ENCODE data around the gene NOS3. TPM values are rescaled to one million over a fixed set of nuclear protein-coding genes. Genes with fewer than 3 reads are reported as not detected.

Gene NOS3
- total and polyA plus RNA-seq, 2 of the 13 experiments (the other 11 are each of a cell fraction or from before 2014, with no cell fraction given) = 3.7 to 7.5 TPM

DNA sequence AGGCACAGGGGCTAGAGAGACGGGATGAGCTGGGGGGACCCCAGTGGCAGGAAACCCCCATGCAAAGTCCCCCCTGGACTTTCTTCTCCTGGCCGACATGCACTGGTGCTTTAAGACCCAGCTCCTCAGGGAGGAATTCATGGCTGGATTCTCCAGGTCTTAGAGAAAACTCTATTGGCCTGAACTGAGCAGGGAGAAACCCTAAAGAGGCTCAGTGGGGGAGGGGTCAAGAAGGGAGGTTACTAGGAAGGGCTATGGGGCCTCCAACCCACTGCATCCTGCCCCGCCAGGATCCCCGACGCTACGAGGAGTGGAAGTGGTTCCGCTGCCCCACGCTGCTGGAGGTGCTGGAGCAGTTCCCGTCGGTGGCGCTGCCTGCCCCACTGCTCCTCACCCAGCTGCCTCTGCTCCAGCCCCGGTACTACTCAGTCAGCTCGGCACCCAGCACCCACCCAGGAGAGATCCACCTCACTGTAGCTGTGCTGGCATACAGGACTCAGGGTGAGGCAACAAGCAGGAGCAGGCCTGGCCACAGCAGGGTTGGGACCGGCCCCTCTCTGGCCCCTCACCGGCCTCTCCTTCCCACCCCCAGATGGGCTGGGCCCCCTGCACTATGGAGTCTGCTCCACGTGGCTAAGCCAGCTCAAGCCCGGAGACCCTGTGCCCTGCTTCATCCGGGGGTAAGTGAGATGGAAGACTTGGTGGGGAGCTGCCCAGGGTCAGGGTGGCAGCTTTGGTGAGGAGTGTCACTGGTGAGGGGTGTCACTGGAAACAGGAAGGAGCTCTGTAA is 19.7 kb downstream of the NOS3 start:
- Histone ChIP-seq H3K4me2 (ENCODE audit: low read depth, low read length) (peak overlapping the region; percentile 98), H4K20me1 (ENCODE audit: insufficient read depth, low read length) (no peaks in the 10 kb centered on the region), H3K4me1 (ENCODE audit: insufficient read depth, low read length) (peaks cover 78% of the 10 kb centered on the region), H3K27ac (ENCODE audit: extremely low read length, insufficient read depth, low read length) (peak overlapping the region; percentile 55), H3K79me2 (ENCODE audit: insufficient read depth, low read length) (no peaks in the 10 kb centered on the region), H3K36me3 (replicated peaks in 1 of 2; ENCODE audit: control insufficient read depth in 1 of 2, insufficient read depth in 2 of 2, low read length in 2 of 2) (no peaks in the 10 kb centered on the region; a peak in 1 of 5 replicates), H3K9me3 (ENCODE audit: low read length) (no peaks in the 10 kb centered on the region), H3K4me3 (replicated peaks in 1 of 3; ENCODE audit: insufficient read depth in 1 of 3, low read depth in 2 of 3, low read length in 3 of 3) (peak overlapping the region; percentile 62 to 77 (median 76)), H2AFZ (ENCODE audit: low read length) (peak overlapping the region; percentile 23), H3K9ac (ENCODE audit: insufficient read depth, low read depth, low read length) (peak overlapping the region; percentile 64), H3K27me3 (ENCODE audit: control insufficient read depth in 1 of 2, insufficient read depth in 2 of 2, low read length in 2 of 2) (no peaks in the 10 kb centered on the region; a peak in 1 of 5 replicates)
- CTCF ChIA-PET (ENCODE audit: low intra/inter-chr PET ratio, low total read pairs) = no interaction called here
- POLR2A ChIA-PET = interaction anchor here (0.9 to 5.2 kb wide), 10 partner anchors 9 to 642 kb away, joined by 3 to 31 read pairs (median 6); partner anchors contain the start of genes ABCB8, ATG9B, CDK5 and FASTK
- intact Hi-C loops (cut with micrococcal nuclease; ENCODE audit: unreplicated experiment) (no loop called here), in situ Hi-C loops (cut with HindIII; ENCODE audit: extremely low pct_ligation_motif_present, low pct_unique_long_range_greater_than_20kb) (no loop called here)
- 0% methylated on average over 2 of the region's 18 CpGs for WGBS (ENCODE audit: low lambda C conversion rate)
- peak; percentile 44 for ATAC-seq
- DNase-seq (ENCODE audit: low spot score) = no peak
- BruUV-seq (replicated peaks) = no TSS peak
- no peak for FAIRE-seq
- TF ChIP-seq ZBTB38 (CRISPR knock-in tag; IDR thresholded peaks at IDR 0.05) (no peak), MED1 (CRISPR knock-in tag; IDR thresholded peaks at IDR 0.05) (peak; percentile 45), RELA (CRISPR knock-in tag; IDR thresholded peaks at IDR 0.05) (no peak), ZNF777 (CRISPR knock-in tag; IDR thresholded peaks at IDR 0.05) (peak; percentile 83), NR2F1 (CRISPR knock-in tag; IDR thresholded peaks at IDR 0.05) (no peak), MXD4 (CRISPR knock-in tag; IDR thresholded peaks at IDR 0.05) (peak; percentile 50; the same call in 1 of the 2 replicates), FOXA1 (IDR thresholded peaks at IDR 0.05) (no peak), FOXA1 (CRISPR knock-in tag; IDR thresholded peaks at IDR 0.05) (no peak), MTF1 (CRISPR knock-in tag; IDR thresholded peaks at IDR 0.05) (no peak), HMG20A (CRISPR knock-in tag; IDR thresholded peaks at IDR 0.05; ENCODE audit: borderline replicate concordance) (no peak), ATF7-NPFF (CRISPR knock-in tag; IDR thresholded peaks at IDR 0.05; ENCODE audit: low read depth) (no peak), RBM22 (optimal IDR thresholded peaks at IDR 0.05; ENCODE audit: low read length) (no peak), ZNF788 (CRISPR knock-in tag; IDR thresholded peaks at IDR 0.05; ENCODE audit: borderline replicate concordance) (0 out of 2 replicates have a peak, but pooled peaks have one; percentile 51), ZMYM4 (CRISPR knock-in tag; IDR thresholded peaks at IDR 0.05) (no peak), REPIN1 (CRISPR knock-in tag; IDR thresholded peaks at IDR 0.05; ENCODE audit: borderline replicate concordance, low read depth) (peak; percentile 19; the same call in 1 of the 2 replicates), ZNF790 (CRISPR knock-in tag; IDR thresholded peaks at IDR 0.05; ENCODE audit: borderline replicate concordance) (no peak), MYPOP (CRISPR knock-in tag; IDR thresholded peaks at IDR 0.05) (0 out of 2 replicates have a peak, but pooled peaks have one; percentile 50), ZNF879 (CRISPR knock-in tag; IDR thresholded peaks at IDR 0.05) (no peak), RNF2 (conservative IDR thresholded peaks at IDR 0.05; ENCODE audit: low read depth) (no peak), HNF4A (CRISPR knock-in tag; IDR thresholded peaks at IDR 0.05) (no peak)
- TF ChIP-seq, protein P1, sequence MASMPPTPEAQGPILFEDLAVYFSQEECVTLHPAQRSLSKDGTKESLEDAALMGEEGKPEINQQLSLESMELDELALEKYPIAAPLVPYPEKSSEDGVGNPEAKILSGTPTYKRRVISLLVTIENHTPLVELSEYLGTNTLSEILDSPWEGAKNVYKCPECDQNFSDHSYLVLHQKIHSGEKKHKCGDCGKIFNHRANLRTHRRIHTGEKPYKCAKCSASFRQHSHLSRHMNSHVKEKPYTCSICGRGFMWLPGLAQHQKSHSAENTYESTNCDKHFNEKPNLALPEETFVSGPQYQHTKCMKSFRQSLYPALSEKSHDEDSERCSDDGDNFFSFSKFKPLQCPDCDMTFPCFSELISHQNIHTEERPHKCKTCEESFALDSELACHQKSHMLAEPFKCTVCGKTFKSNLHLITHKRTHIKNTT (CRISPR knock-in tag; IDR thresholded peaks at IDR 0.05) = no peak
- TF ChIP-seq, protein P2, sequence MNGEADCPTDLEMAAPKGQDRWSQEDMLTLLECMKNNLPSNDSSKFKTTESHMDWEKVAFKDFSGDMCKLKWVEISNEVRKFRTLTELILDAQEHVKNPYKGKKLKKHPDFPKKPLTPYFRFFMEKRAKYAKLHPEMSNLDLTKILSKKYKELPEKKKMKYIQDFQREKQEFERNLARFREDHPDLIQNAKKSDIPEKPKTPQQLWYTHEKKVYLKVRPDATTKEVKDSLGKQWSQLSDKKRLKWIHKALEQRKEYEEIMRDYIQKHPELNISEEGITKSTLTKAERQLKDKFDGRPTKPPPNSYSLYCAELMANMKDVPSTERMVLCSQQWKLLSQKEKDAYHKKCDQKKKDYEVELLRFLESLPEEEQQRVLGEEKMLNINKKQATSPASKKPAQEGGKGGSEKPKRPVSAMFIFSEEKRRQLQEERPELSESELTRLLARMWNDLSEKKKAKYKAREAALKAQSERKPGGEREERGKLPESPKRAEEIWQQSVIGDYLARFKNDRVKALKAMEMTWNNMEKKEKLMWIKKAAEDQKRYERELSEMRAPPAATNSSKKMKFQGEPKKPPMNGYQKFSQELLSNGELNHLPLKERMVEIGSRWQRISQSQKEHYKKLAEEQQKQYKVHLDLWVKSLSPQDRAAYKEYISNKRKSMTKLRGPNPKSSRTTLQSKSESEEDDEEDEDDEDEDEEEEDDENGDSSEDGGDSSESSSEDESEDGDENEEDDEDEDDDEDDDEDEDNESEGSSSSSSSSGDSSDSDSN (CRISPR knock-in tag; IDR thresholded peaks at IDR 0.05) = peak; percentile 65; the same call in 1 of the 2 replicates
